IMR-90 (cell line): ENCODE measurements around the gene N4BP2. TPM values are rescaled to one million over a fixed set of nuclear protein-coding genes. Genes with fewer than 3 reads are reported as not detected.

Experiments used
- ATAC-seq: fragments of 200-7000 bp; cut with Tn5 transposase; 2 replicates; pipeline ENCODE4 v1.9.1; 2020; ENCODE audit warnings: low read depth, mild to moderate bottlenecking, moderate library complexity
- BruUV-seq: library from RNA; stranded (reverse); fragments of 400-500 nt; replicated peaks from 2 replicates; lab custom pipeline; 2021; lab: Mats Ljungman, UMichigan
- CTCF ChIA-PET: fragments of 300-600 bp; formaldehyde crosslinking; extraction: SDS; loops from one replicate; lab custom pipeline; 2021; ENCODE audit warnings: antibody characterized with exemption; lab: Yijun Ruan, JAX
- POLR2A ChIA-PET: fragments of 300-600 bp; sonication (Branson Sonifier 250); formaldehyde crosslinking; loops from one replicate; lab custom pipeline; 2022; ENCODE audit warnings: antibody characterized with exemption; ENCODE audit not compliant: unreplicated experiment; lab: Charles Lee
- DNase-seq: peaks from one replicate; pipeline ENCODE4 v3.0.0; 2013
- H2AFZ ChIP-seq: replicated peaks from 2 replicates; pipeline ENCODE3; 2013; ENCODE audit warnings: low read length, mild to moderate bottlenecking; ENCODE audit not compliant: poor library complexity
- H2AK5ac ChIP-seq: 2 replicates; pipeline ENCODE4 v1.6.1; 2013; ENCODE audit warnings: low read depth, low read length, inconsistent platforms
- H2AK9ac ChIP-seq: replicated peaks from 2 replicates; pipeline ENCODE3; 2013; ENCODE audit warnings: mild to moderate bottlenecking, low read depth, low read length, moderate library complexity; ENCODE audit not compliant: poor library complexity
- H2BK120ac ChIP-seq: 2 replicates; pipeline ENCODE4 v1.6.1; 2013; ENCODE audit warnings: low read depth, low read length, inconsistent platforms
- H2BK15ac ChIP-seq: 3 replicates; pipeline ENCODE4 v1.6.1; 2013; ENCODE audit warnings: low read depth, low read length, inconsistent platforms
- H2BK20ac ChIP-seq: 2 replicates; pipeline ENCODE4 v1.6.1; 2013; ENCODE audit warnings: low read depth, mild to moderate bottlenecking, inconsistent platforms, low read length, moderate library complexity
- H2BK5ac ChIP-seq: 2 replicates; pipeline ENCODE4 v1.6.1; 2013; ENCODE audit warnings: mild to moderate bottlenecking, low read depth, low read length, inconsistent platforms; ENCODE audit not compliant: poor library complexity, severe bottlenecking
- H3K14ac ChIP-seq: replicated peaks from 2 replicates; pipeline ENCODE4 v1.6.1; 2013; ENCODE audit warnings: low read depth, low read length, inconsistent platforms
- H3K18ac ChIP-seq: 2 replicates; pipeline ENCODE4 v1.6.1; 2013; ENCODE audit warnings: low read depth, low read length, control low read depth
- H3K23ac ChIP-seq: 2 replicates; pipeline ENCODE4 v1.6.1; 2013; ENCODE audit warnings: low read depth, low read length, inconsistent platforms
- H3K27ac ChIP-seq: 2 replicates; pipeline ENCODE4 v1.5.1; 2013; ENCODE audit warnings: mild to moderate bottlenecking, control low read depth, low read length; ENCODE audit not compliant: insufficient read depth
- H3K27me3 ChIP-seq: 2 replicates; pipeline ENCODE4 v1.6.1; 2013; ENCODE audit warnings: low read length; ENCODE audit not compliant: control insufficient read depth, insufficient read depth
- H3K36me3 ChIP-seq: 2 replicates; pipeline ENCODE4 v1.6.1; 2013; ENCODE audit warnings: low read length, mixed read lengths; ENCODE audit not compliant: control insufficient read depth, insufficient read depth
- H3K4ac ChIP-seq: 2 replicates; pipeline ENCODE4 v1.6.1; 2013; ENCODE audit warnings: low read depth, low read length, inconsistent platforms
- H3K4me1 ChIP-seq: 2 replicates; pipeline ENCODE4 v1.6.1; 2013; ENCODE audit warnings: low read length, mixed read lengths; ENCODE audit not compliant: control insufficient read depth, insufficient read depth
- H3K4me2 ChIP-seq: 2 replicates; pipeline ENCODE4 v1.6.1; 2013; ENCODE audit warnings: low read depth, mild to moderate bottlenecking, control low read depth, low read length, moderate library complexity
- H3K4me3 ChIP-seq: 2 replicates; pipeline ENCODE4 v1.5.1; 2013; ENCODE audit warnings: low read depth, mild to moderate bottlenecking, control low read depth, low read length, moderate library complexity; ENCODE audit not compliant: insufficient read depth
- H3K56ac ChIP-seq: 2 replicates; pipeline ENCODE4 v1.6.1; 2013; ENCODE audit warnings: low read length, inconsistent platforms; ENCODE audit not compliant: insufficient read depth; ENCODE audit errors: extremely low read depth
- H3K79me1 ChIP-seq, 2 experiments: 2 replicates each; pipeline ENCODE4 v1.6.1; 2013; ENCODE audit warnings: low read length in 2 of 2, inconsistent platforms in 1 of 2, low read depth in 1 of 2
- H3K9ac ChIP-seq: 2 replicates; pipeline ENCODE4 v1.6.1; 2013; ENCODE audit warnings: low read depth, low read length, control low read depth
- H3K9me1 ChIP-seq: 2 replicates; pipeline ENCODE4 v1.6.1; 2013; ENCODE audit warnings: low read length, inconsistent platforms; ENCODE audit not compliant: insufficient read depth
- H3K9me3 ChIP-seq: 2 replicates; pipeline ENCODE4 v1.6.1; 2013; ENCODE audit warnings: low read length; ENCODE audit not compliant: control insufficient read depth, insufficient read depth
- H4K20me1 ChIP-seq: 2 replicates; pipeline ENCODE4 v1.6.1; 2013; ENCODE audit warnings: low read length, inconsistent platforms; ENCODE audit not compliant: insufficient read depth
- H4K5ac ChIP-seq: 2 replicates; pipeline ENCODE4 v1.6.1; 2013; ENCODE audit warnings: mild to moderate bottlenecking, low read depth, low read length, control low read depth
- H4K8ac ChIP-seq, 2 experiments: 2 replicates each; pipeline ENCODE4 v1.6.1; 2013; ENCODE audit warnings: low read depth in 2 of 2, low read length in 2 of 2, control low read depth in 1 of 2, inconsistent platforms in 1 of 2
- H4K91ac ChIP-seq: 2 replicates; pipeline ENCODE4 v1.6.1; 2013; ENCODE audit warnings: low read depth, low read length, inconsistent platforms; ENCODE audit not compliant: insufficient read depth
- BHLHE40 ChIP-seq: fragments of 150-350 bp; IDR thresholded peaks from 2 replicates; pipeline ENCODE4 v1.6.1; 2016; ENCODE audit warnings: mild to moderate bottlenecking, low read depth, low read length
- CEBPB ChIP-seq: IDR thresholded peaks from 2 replicates; pipeline ENCODE4 v1.6.1; 2012; ENCODE audit warnings: low read depth, low read length, improper control_type of control experiment
- CHD1 ChIP-seq: IDR thresholded peaks from 2 replicates; pipeline ENCODE4 v1.6.1; 2012; ENCODE audit warnings: low read depth, low read length, improper control_type of control experiment
- CTCF ChIP-seq: conservative IDR thresholded peaks from 2 replicates; pipeline ENCODE4 v1.5.1; 2012; ENCODE audit warnings: mild to moderate bottlenecking, low read depth, low read length, improper control_type of control experiment
- ELK1 ChIP-seq: fragments of 150-350 bp; IDR thresholded peaks from 2 replicates; pipeline ENCODE4 v1.6.1; 2016; ENCODE audit warnings: low read depth, mild to moderate bottlenecking, low read length, moderate library complexity, borderline replicate concordance
- FOS ChIP-seq: fragments of 150-350 bp; IDR thresholded peaks from 2 replicates; pipeline ENCODE4 v1.6.1; 2016; ENCODE audit warnings: low read depth, low read length
- MAFK ChIP-seq: IDR thresholded peaks from 2 replicates; pipeline ENCODE4 v1.6.1; 2012; ENCODE audit warnings: low read depth, low read length, improper control_type of control experiment
- MAZ ChIP-seq: IDR thresholded peaks from 2 replicates; pipeline ENCODE4 v1.6.1; 2012; ENCODE audit warnings: low read depth, mild to moderate bottlenecking, low read length, improper control_type of control experiment, moderate library complexity, borderline replicate concordance
- MXI1 ChIP-seq: IDR thresholded peaks from 2 replicates; pipeline ENCODE4 v1.6.1; 2012; ENCODE audit warnings: low read depth, mild to moderate bottlenecking, low read length, moderate library complexity, borderline replicate concordance
- NFE2L2 ChIP-seq: fragments of 150-350 bp; IDR thresholded peaks from 2 replicates; pipeline ENCODE4 v1.6.1; 2016; ENCODE audit warnings: low read depth, mild to moderate bottlenecking, low read length
- POLR2A ChIP-seq: IDR thresholded peaks from 2 replicates; pipeline ENCODE4 v1.6.1; 2012; ENCODE audit warnings: mild to moderate bottlenecking, low read depth, low read length
- RAD21 ChIP-seq: IDR thresholded peaks from 2 replicates; pipeline ENCODE4 v1.6.1; 2012; ENCODE audit warnings: low read length, improper control_type of control experiment
- RCOR1 ChIP-seq: IDR thresholded peaks from 2 replicates; pipeline ENCODE4 v1.6.1; 2012; ENCODE audit warnings: mild to moderate bottlenecking, low read length, improper control_type of control experiment; ENCODE audit not compliant: insufficient replicate concordance
- RFX5 ChIP-seq: IDR thresholded peaks from 2 replicates; pipeline ENCODE4 v1.8.0; 2012; ENCODE audit warnings: low read depth, mild to moderate bottlenecking, low read length, moderate library complexity
- SMC3 ChIP-seq: fragments of 150-350 bp; IDR thresholded peaks from 2 replicates; pipeline ENCODE4 v1.6.1; 2016; ENCODE audit warnings: low read depth, mild to moderate bottlenecking, antibody characterized with exemption, low read length, moderate library complexity
- USF2 ChIP-seq: fragments of 150-350 bp; IDR thresholded peaks from 2 replicates; pipeline ENCODE4 v1.6.1; 2017; ENCODE audit warnings: mild to moderate bottlenecking, antibody characterized with exemption, low read length, low read depth
- WGBS, 2 experiments: methylation state at CpG; one replicate each; pipeline versions ENCODE4 v1.1.5 to v1.1.7; 2013; ENCODE audit warnings: missing lambda C conversion rate in 2 of 2; ENCODE audit not compliant: insufficient read length in 1 of 2; ENCODE audit errors: extremely low coverage in 2 of 2; 5-methylcytosine and 5-hydroxymethylcytosine counted together
- dilution Hi-C: fragments of 300-500 bp; cut with HindIII; formaldehyde crosslinking; loops from one replicate; pipeline ENCODE4 v1.14.3; 2018; ENCODE audit warnings: low sequenced_read_pairs; ENCODE audit not compliant: unreplicated experiment
- in situ Hi-C: fragments of 300-500 bp; cut with MboI; formaldehyde crosslinking; loops from 3 replicates; pipeline ENCODE4 v1.14.3; 2019; ENCODE audit warnings: low sequenced_read_pairs, inconsistent platforms, mixed read lengths
- intact Hi-C: fragments of 100-400 bp; cut with micrococcal nuclease; formaldehyde crosslinking; loops from 2 replicates; pipeline ENCODE4 v1.10.0; 2022
- polyA plus RNA-seq, 3 experiments: library from polyadenylated mRNA; depleted of rRNA; stranded (reverse); fragments of >200 nt; gene quantifications; 2 replicates each; pipeline ENCODE4 v1.2.3, GENCODE V29; 2012; ENCODE audit warnings: low replicate concordance in 1 of 3
- total RNA-seq: library from RNA; depleted of rRNA; stranded (reverse); fragments of >200 nt; gene quantifications from 2 replicates; pipeline ENCODE4 v1.2.3, GENCODE V29; 2012

N4BP2 gene
- total and polyA plus RNA-seq, 2 of the 4 experiments (the other 2 are of a cell fraction): 0.84 to 2.2 TPM

DNA sequence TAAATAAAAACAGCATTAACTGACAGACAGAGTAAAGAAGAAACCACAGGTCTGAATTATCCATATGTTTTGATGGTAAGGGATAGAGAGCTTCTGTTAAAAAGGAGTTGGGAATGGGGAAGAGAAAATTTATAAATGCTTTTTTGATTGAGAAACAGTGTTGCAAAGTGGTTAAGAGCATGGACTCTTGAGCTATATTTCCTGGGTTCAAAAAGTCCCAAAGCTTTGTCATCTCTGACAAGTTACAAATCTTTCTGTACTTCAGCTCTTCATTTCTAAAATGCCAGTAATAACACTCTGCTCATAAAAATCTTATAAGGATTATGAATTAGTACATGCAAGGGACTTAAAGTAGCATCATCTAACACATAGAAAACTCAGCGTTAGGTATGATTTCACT lies 62.2 kb downstream of the N4BP2 start:
- H3K36me3 ChIP-seq: no peaks in the 10 kb centered on the region
- H4K5ac ChIP-seq: no peak overlapping the region
- H3K4me1 ChIP-seq: no peaks in the 10 kb centered on the region; the same call in 1 of the 2 replicates
- ChIA-PET CTCF (no interaction called here), POLR2A (no interaction called here)
- H2AK9ac ChIP-seq: no peak overlapping the region
- BruUV-seq: no TSS peak
- no peak overlapping the region for H3K56ac ChIP-seq
- H3K14ac ChIP-seq: no peak overlapping the region
- intact Hi-C loops (no loop called here), dilution Hi-C loops (no loop called here), in situ Hi-C loops (no loop called here)
- no peaks in the 10 kb centered on the region for H3K9me1 ChIP-seq
- no peak overlapping the region for H3K4me2 ChIP-seq
- H2BK20ac ChIP-seq: no peak overlapping the region
- H3K27ac ChIP-seq: no peak overlapping the region
- no peak overlapping the region for H2BK5ac ChIP-seq
- H3K9ac ChIP-seq: no peak overlapping the region
- H4K91ac ChIP-seq: no peak overlapping the region
- no CpG with 5 or more reads among the region's 1 CpG for WGBS, 2 experiments
- H3K4me3 ChIP-seq: no peak overlapping the region
- no peak overlapping the region for H2BK120ac ChIP-seq
- ATAC-seq (no peak), DNase-seq (no peak)
- no peaks in the 10 kb centered on the region for H3K9me3 ChIP-seq
- no peaks in the 10 kb centered on the region for H3K79me1 ChIP-seq
- H3K18ac ChIP-seq: no peak overlapping the region
- no peak overlapping the region for H4K8ac ChIP-seq
- TF ChIP-seq CHD1 (no peak), MAZ (no peak), USF2 (no peak), RCOR1 (no peak), RAD21 (no peak), MAFK (no peak), CEBPB (no peak), SMC3 (no peak), ELK1 (no peak), CTCF (no peak), RFX5 (no peak), POLR2A (no peak), BHLHE40 (no peak), FOS (no peak), MXI1 (no peak), NFE2L2 (no peak)
- no peaks in the 10 kb centered on the region for H4K20me1 ChIP-seq
- no peak overlapping the region for H2BK15ac ChIP-seq
- no peak overlapping the region for H3K4ac ChIP-seq
- H2AFZ ChIP-seq: no peak overlapping the region
- H3K23ac ChIP-seq: no peak overlapping the region
- no peak overlapping the region for H2AK5ac ChIP-seq
- no peaks in the 10 kb centered on the region for H3K27me3 ChIP-seq
